Activated CD4-positive, alpha-beta T cell treated with anti-CD3 and anti-CD28 coated beads for 36 hours (primary cell): ENCODE results near the gene PAX7. TPM values are rescaled to one million over a fixed set of nuclear protein-coding genes. Genes with fewer than 3 reads are reported as not detected.

Experiments
- ATAC-seq: fragments of 200-7000 bp; cut with Tn5 transposase; one replicate; pipeline ENCODE4 v1.10.0; 2021; ENCODE audit warnings: mild to moderate bottlenecking, moderate library complexity
- CTCF ChIA-PET: fragments of 350-600 bp; sonication (Branson Sonifier 250); formaldehyde crosslinking; loops from one replicate; lab custom pipeline; 2021; ENCODE audit warnings: antibody characterized with exemption; lab: Charles Lee
- POLR2A ChIA-PET: fragments of 350-600 bp; sonication (Branson Sonifier 250); formaldehyde crosslinking; loops from one replicate; lab custom pipeline; 2021; ENCODE audit warnings: antibody characterized with exemption, inconsistent platforms; lab: Charles Lee
- DNase-seq: peaks from one replicate; pipeline ENCODE4 v3.0.0-alpha.2; 2020
- H3K27ac Mint-ChIP-seq: one replicate; pipeline ENCODE4 v1.8.0; 2021; ENCODE audit warnings: mixed read lengths
- H3K27me3 Mint-ChIP-seq: one replicate; pipeline ENCODE4 v1.8.0; 2021; ENCODE audit warnings: mixed read lengths
- H3K36me3 Mint-ChIP-seq: one replicate; pipeline ENCODE4 v1.8.0; 2021; ENCODE audit warnings: low read depth, mixed read lengths
- H3K4me1 Mint-ChIP-seq: one replicate; pipeline ENCODE4 v1.8.0; 2021; ENCODE audit warnings: mixed read lengths
- H3K4me3 Mint-ChIP-seq: one replicate; pipeline ENCODE4 v1.8.0; 2021; ENCODE audit warnings: mild to moderate bottlenecking, moderate library complexity, mixed read lengths
- H3K9me3 Mint-ChIP-seq: one replicate; pipeline ENCODE4 v1.8.0; 2021; ENCODE audit warnings: low read depth, mixed read lengths
- intact Hi-C, 2 experiments: fragments of 100-400 bp; cut with DNase I in 1 of 2; cut with micrococcal nuclease in 1 of 2; formaldehyde crosslinking; loops; one replicate each; pipeline versions ENCODE4 v1.14.2 to v1.15.1; 2022 to 2024; cut with DNase I, micrococcal nuclease
- total RNA-seq, 2 experiments: library from RNA; stranded (reverse); gene quantifications; one replicate each; pipeline ENCODE4 v1.2.3, GENCODE V29; 2021

PAX7 gene
- total RNA-seq, 2 experiments from 2014 or later = not detected

- Mint-ChIP-seq H3K4me3 (no peak overlapping the region), H3K9me3 (no peaks in the 10 kb centered on the region), H3K36me3 (no peaks in the 10 kb centered on the region), H3K27ac (no peak overlapping the region), H3K4me1 (peaks cover 3% of the 10 kb centered on the region), H3K27me3 (peaks cover 41% of the 10 kb centered on the region)
- ATAC-seq (no peak), DNase-seq (no peak)
- ChIA-PET CTCF (no interaction called here), POLR2A (no interaction called here)
- intact Hi-C loops = no loop called here
Measured at GRCh38 chr1:18711536-18712251, 81.0 kb downstream of the PAX7 start.

- no peaks in the 10 kb centered on the region for H3K9me3 Mint-ChIP-seq
- H3K36me3 Mint-ChIP-seq = no peaks in the 10 kb centered on the region
- no peak for ATAC-seq
- H3K27me3 Mint-ChIP-seq = peaks cover 42% of the 10 kb centered on the region
- intact Hi-C loops = no loop called here
- H3K4me1 Mint-ChIP-seq = peaks cover 3% of the 10 kb centered on the region
- ChIA-PET POLR2A (no interaction called here), CTCF (no interaction called here)
- H3K27ac Mint-ChIP-seq = no peak overlapping the region
- DNase-seq = no peak
- no peak overlapping the region for H3K4me3 Mint-ChIP-seq
Measured at GRCh38 chr1:18712252-18712600, 81.6 kb downstream of the PAX7 start.

GRCh38 chr1:18714404-18715175, 83.9 kb downstream of the PAX7 start:
- peaks cover 46% of the 10 kb centered on the region for H3K27me3 Mint-ChIP-seq

GRCh38 chr1:18716112-18716784, 85.6 kb downstream of the PAX7 start:
- intact Hi-C loops = no loop called here
- ChIA-PET CTCF (interaction anchor here (0.6 kb wide), 1 partner anchor 11 kb away, joined by 3 read pairs; no protein-coding TSS in a partner anchor), POLR2A (no interaction called here)
- Mint-ChIP-seq H3K4me3 (no peak overlapping the region), H3K9me3 (no peaks in the 10 kb centered on the region), H3K36me3 (no peaks in the 10 kb centered on the region), H3K27me3 (peaks cover 49% of the 10 kb centered on the region), H3K27ac (no peak overlapping the region), H3K4me1 (peaks cover 3% of the 10 kb centered on the region)
- DNase-seq = no peak
- ATAC-seq = no peak

More at GRCh38 chr1:18714404-18715175, 83.9 kb downstream of the PAX7 start:
- H3K9me3 Mint-ChIP-seq = no peaks in the 10 kb centered on the region
- POLR2A ChIA-PET = no interaction called here
- H3K4me3 Mint-ChIP-seq = no peak overlapping the region
- no peak for DNase-seq
- CTCF ChIA-PET = no interaction called here
- H3K27ac Mint-ChIP-seq = no peak overlapping the region
- H3K4me1 Mint-ChIP-seq = peaks cover 3% of the 10 kb centered on the region
- no peak for ATAC-seq
- H3K36me3 Mint-ChIP-seq = no peaks in the 10 kb centered on the region
- intact Hi-C loops = no loop called here

- no peak for DNase-seq
- Mint-ChIP-seq H3K4me1 (peaks cover 3% of the 10 kb centered on the region), H3K27me3 (peaks cover 53% of the 10 kb centered on the region), H3K9me3 (no peaks in the 10 kb centered on the region), H3K36me3 (no peaks in the 10 kb centered on the region), H3K27ac (no peak overlapping the region), H3K4me3 (no peak overlapping the region)
- POLR2A ChIA-PET = no interaction called here
- no peak for ATAC-seq
- CTCF ChIA-PET = no interaction called here
- intact Hi-C loops = no loop called here
Measured at GRCh38 chr1:18716785-18717678, 86.4 kb downstream of the PAX7 start.

- peaks cover 3% of the 10 kb centered on the region for H3K4me1 Mint-ChIP-seq
- intact Hi-C loops = loop anchor here in 1 of 2 experiments (10.0 kb wide), 1 partner anchor 55 kb away; no protein-coding TSS in a partner anchor
- CTCF ChIA-PET = no interaction called here
- H3K27me3 Mint-ChIP-seq = peaks cover 54% of the 10 kb centered on the region
- POLR2A ChIA-PET = interaction anchor here (0.6 kb wide), 1 partner anchor 408 kb away, joined by 3 read pairs; no protein-coding TSS in a partner anchor
- no peaks in the 10 kb centered on the region for H3K9me3 Mint-ChIP-seq
- no peak overlapping the region for H3K27ac Mint-ChIP-seq
- no peak for DNase-seq
- no peaks in the 10 kb centered on the region for H3K36me3 Mint-ChIP-seq
- no peak for ATAC-seq
- H3K4me3 Mint-ChIP-seq = no peak overlapping the region
Measured at GRCh38 chr1:18719786-18720451, 89.3 kb downstream of the PAX7 start.

DNA sequence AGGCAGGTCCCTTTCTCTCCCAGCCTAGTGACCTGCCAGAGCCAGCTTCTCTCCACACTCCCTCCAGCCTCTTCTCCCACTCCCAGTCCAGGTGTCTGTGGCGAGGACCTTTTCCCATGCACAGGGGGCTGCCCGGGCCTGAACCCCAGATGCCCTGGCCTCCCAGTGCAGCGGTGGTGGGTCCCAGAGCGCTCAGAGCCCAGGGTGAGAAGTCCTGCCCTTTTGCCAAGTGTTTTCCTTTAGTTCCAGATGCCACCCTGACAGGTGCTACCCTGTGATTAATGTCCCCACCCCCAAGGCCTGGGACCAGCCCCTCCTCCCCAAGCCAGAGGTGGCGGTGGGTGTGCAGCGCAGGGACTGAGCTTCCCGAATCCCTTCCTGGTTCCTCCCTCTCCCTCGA, 90.4 kb downstream of the PAX7 start:
- no peak for DNase-seq
- ChIA-PET POLR2A (no interaction called here), CTCF (no interaction called here)
- Mint-ChIP-seq H3K4me3 (no peak overlapping the region), H3K27ac (no peak overlapping the region), H3K27me3 (peaks cover 51% of the 10 kb centered on the region), H3K36me3 (no peaks in the 10 kb centered on the region), H3K4me1 (peaks cover 3% of the 10 kb centered on the region), H3K9me3 (no peaks in the 10 kb centered on the region)
- intact Hi-C loops = loop anchor here in 1 of 2 experiments (10.0 kb wide), 1 partner anchor 56 kb away; no protein-coding TSS in a partner anchor
- ATAC-seq = no peak

DNA sequence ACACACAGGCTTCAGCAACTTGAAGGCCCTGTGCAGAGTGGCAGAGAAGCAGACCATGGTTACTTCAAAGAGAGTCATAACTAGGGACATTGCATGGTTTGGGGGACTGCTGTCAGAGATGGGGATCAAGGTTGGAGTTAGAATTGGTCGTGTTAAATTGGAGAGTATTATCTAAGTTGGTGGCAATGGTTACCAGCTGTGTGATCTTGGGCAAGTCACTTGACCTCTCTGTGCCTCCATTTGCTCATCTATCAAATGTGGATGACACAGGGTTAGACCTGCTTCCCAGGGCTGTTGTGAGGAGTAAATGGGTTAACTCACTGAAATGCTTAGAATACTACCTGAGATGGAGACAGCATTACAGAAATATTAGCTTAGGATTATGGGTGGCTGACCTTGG, 91.1 kb downstream of the PAX7 start:
- CTCF ChIA-PET = no interaction called here
- POLR2A ChIA-PET = no interaction called here
- H3K27me3 Mint-ChIP-seq = peaks cover 51% of the 10 kb centered on the region

GRCh38 chr1:18722270-18722669, 91.6 kb downstream of the PAX7 start:
- Mint-ChIP-seq H3K9me3 (no peaks in the 10 kb centered on the region), H3K27me3 (peaks cover 55% of the 10 kb centered on the region), H3K4me1 (no peaks in the 10 kb centered on the region), H3K36me3 (no peaks in the 10 kb centered on the region), H3K27ac (no peak overlapping the region), H3K4me3 (no peak overlapping the region)
- ChIA-PET POLR2A (no interaction called here), CTCF (no interaction called here)
- ATAC-seq (no peak), DNase-seq (no peak)
- intact Hi-C loops = loop anchor here in 1 of 2 experiments (10.0 kb wide), 1 partner anchor 57 kb away; no protein-coding TSS in a partner anchor

More for the DNA sequence above, 91.1 kb downstream of the PAX7 start:
- DNase-seq = no peak
- Mint-ChIP-seq H3K9me3 (no peaks in the 10 kb centered on the region), H3K36me3 (no peaks in the 10 kb centered on the region), H3K4me3 (no peak overlapping the region), H3K4me1 (no peaks in the 10 kb centered on the region), H3K27ac (no peak overlapping the region)
- intact Hi-C loops = loop anchor here in 1 of 2 experiments (10.0 kb wide), 1 partner anchor 57 kb away; no protein-coding TSS in a partner anchor
- ATAC-seq = no peak

DNA sequence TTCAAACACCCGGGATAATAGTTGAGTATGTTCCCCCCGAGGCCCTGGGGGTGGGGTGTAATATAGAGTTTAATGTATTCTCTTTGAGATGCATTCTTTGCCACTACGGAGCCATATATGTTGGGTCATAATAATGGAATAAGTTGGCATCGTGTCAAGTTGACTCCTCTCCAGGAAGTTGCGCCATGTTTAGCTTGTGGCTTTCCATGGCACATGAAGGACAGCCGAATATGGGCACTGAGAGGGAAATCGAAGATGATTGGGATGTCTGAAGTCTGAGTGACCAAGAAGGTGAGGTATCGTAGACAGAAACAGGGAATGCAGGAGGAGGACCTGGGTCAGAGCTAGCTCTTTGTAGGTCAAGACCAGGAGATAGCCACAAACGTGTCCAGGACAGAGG, 92.6 kb downstream of the PAX7 start:
- Mint-ChIP-seq H3K27me3 (peaks cover 53% of the 10 kb centered on the region), H3K4me3 (no peak overlapping the region), H3K4me1 (no peaks in the 10 kb centered on the region), H3K36me3 (no peaks in the 10 kb centered on the region), H3K27ac (no peak overlapping the region), H3K9me3 (no peaks in the 10 kb centered on the region)
- DNase-seq (no peak), ATAC-seq (no peak)
- intact Hi-C loops = loop anchor here in 1 of 2 experiments (10.0 kb wide), 1 partner anchor 58 kb away; no protein-coding TSS in a partner anchor
- ChIA-PET POLR2A (no interaction called here), CTCF (no interaction called here)
